Measurements from ENCODE around the gene FAM20C.
"Not testable (repeated sequence)": the region's sequence is repeated elsewhere in the genome, so short reads cannot be mapped to it uniquely, and the experiment has no call there.

Gene FAM20C

GRCh38 chr7:181738-182137, 10.6 kb upstream of the FAM20C start:
- peaks cover 29% of the 10 kb centered on the region for H3K4me1 Mint-ChIP-seq
- DNase-seq, result no peak
- no peaks in the 10 kb centered on the region for H3K9me3 Mint-ChIP-seq
- no peak for TF ChIP-seq CTCF (IDR thresholded peaks at IDR 0.05)
- H3K27me3 Mint-ChIP-seq (ENCODE audit: low read depth, poor library complexity), result peaks cover 13% of the 10 kb centered on the region
- no peak overlapping the region for H3K27ac Mint-ChIP-seq
- no peaks in the 10 kb centered on the region for H3K36me3 Mint-ChIP-seq (ENCODE audit: low read depth)
- H3K4me3 Mint-ChIP-seq, result no peak overlapping the region

GRCh38 chr7:182502-182901, 9.9 kb upstream of the FAM20C start:
- H3K36me3 Mint-ChIP-seq (ENCODE audit: low read depth); DNase-seq; H3K4me3 Mint-ChIP-seq; H3K9me3 Mint-ChIP-seq; H3K27ac Mint-ChIP-seq: not testable (repeated sequence)
- Mint-ChIP-seq H3K27me3 (ENCODE audit: low read depth, poor library complexity) (peaks cover 13% of the 10 kb centered on the region), H3K4me1 (peaks cover 35% of the 10 kb centered on the region)

GRCh38 chr7:183496-184292, 8.7 kb upstream of the FAM20C start:
- no peaks in the 10 kb centered on the region for H3K9me3 Mint-ChIP-seq
- H3K36me3 Mint-ChIP-seq (ENCODE audit: low read depth), result no peaks in the 10 kb centered on the region
- H3K27ac Mint-ChIP-seq, result no peak overlapping the region
- H3K4me3 Mint-ChIP-seq, result no peak overlapping the region
- no peak for DNase-seq
- peaks cover 22% of the 10 kb centered on the region for H3K27me3 Mint-ChIP-seq (ENCODE audit: low read depth, poor library complexity)
- TF ChIP-seq CTCF (IDR thresholded peaks at IDR 0.05), result no peak
- peaks cover 40% of the 10 kb centered on the region for H3K4me1 Mint-ChIP-seq

GRCh38 chr7:184294-185264, 7.8 kb upstream of the FAM20C start:
- H3K4me3 Mint-ChIP-seq, result no peak overlapping the region
- H3K27ac Mint-ChIP-seq, result no peak overlapping the region
- H3K36me3 Mint-ChIP-seq (ENCODE audit: low read depth), result no peaks in the 10 kb centered on the region
- H3K27me3 Mint-ChIP-seq (ENCODE audit: low read depth, poor library complexity), result peaks cover 23% of the 10 kb centered on the region
- H3K4me1 Mint-ChIP-seq, result peaks cover 39% of the 10 kb centered on the region
- H3K9me3 Mint-ChIP-seq, result no peaks in the 10 kb centered on the region
- DNase-seq, result no peak
- TF ChIP-seq CTCF (IDR thresholded peaks at IDR 0.05), result no peak

DNA sequence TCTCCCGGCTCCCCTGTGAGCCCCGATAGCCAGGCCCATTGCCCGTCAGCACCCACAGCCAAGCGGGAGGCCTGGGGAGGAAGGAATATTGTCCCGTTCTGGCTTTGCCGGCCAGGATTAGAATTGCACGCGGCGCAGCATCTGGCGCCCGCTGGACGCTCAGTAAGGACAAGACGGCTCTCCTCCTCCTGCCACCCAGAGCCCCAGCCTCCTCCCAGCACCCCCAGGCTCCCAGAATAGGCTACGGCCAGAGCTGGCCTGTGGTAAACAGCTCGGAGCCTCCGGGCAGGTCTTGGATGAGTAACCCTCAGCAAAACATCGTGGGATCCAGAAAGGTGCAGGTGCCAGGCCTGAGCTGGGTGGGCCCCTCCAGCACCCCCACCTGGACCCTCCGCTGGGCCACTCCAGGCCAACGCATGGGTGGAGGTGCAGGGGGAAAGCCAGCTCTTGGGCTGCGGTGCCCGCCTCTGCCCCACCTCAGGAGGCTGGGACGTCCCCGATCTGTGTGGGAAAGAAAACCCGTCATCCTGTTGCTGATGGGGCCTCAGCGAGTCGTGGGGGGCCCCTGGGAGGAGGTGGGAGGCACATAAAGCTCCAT, 5.8 kb upstream of the FAM20C start:
- Mint-ChIP-seq H3K27me3 (ENCODE audit: low read depth, poor library complexity) (peaks cover 39% of the 10 kb centered on the region), H3K9me3 (no peaks in the 10 kb centered on the region), H3K27ac (no peak overlapping the region), H3K4me3 (no peak overlapping the region), H3K36me3 (ENCODE audit: low read depth) (no peaks in the 10 kb centered on the region), H3K4me1 (peaks cover 49% of the 10 kb centered on the region)
- TF ChIP-seq CTCF (IDR thresholded peaks at IDR 0.05), result no peak
- no peak for DNase-seq

Data from nephron progenitor cell (in vitro differentiated cells).